DND-41 (cell line): ENCODE results near the gene MRPL1.

Experiments used
- ATAC-seq: fragments of 200-7000 bp; cut with Tn5 transposase; 3 replicates; pipeline ENCODE4 v1.9.1; 2021; ENCODE audit warnings: low read depth; ENCODE audit not compliant: insufficient read depth
- DNase-seq: peaks from one replicate; pipeline ENCODE4 v3.0.0-alpha.2; 2020
- H2AFZ ChIP-seq: 2 replicates; pipeline ENCODE4 v1.6.0; 2012; ENCODE audit warnings: low read depth, low read length
- H3K27ac ChIP-seq: 2 replicates; pipeline ENCODE4 v1.5.1; 2012; ENCODE audit warnings: low read length, inconsistent platforms
- H3K27me3 ChIP-seq: fragments of 200-600 bp; sonication (generic); 2 replicates; pipeline ENCODE4 v1.6.0; 2012; ENCODE audit warnings: low read length, mild to moderate bottlenecking, inconsistent platforms; ENCODE audit not compliant: insufficient read depth, poor library complexity
- H3K36me3 ChIP-seq: 2 replicates; pipeline ENCODE4 v1.5.1; 2012; ENCODE audit warnings: low read length, inconsistent platforms; ENCODE audit not compliant: insufficient read depth
- H3K4me1 ChIP-seq: 2 replicates; pipeline ENCODE4 v1.5.1; 2012; ENCODE audit warnings: mild to moderate bottlenecking, low read length; ENCODE audit not compliant: insufficient read depth
- H3K4me2 ChIP-seq: 2 replicates; pipeline ENCODE4 v1.6.0; 2012; ENCODE audit warnings: mild to moderate bottlenecking, moderate library complexity, low read length, inconsistent platforms; ENCODE audit not compliant: insufficient read depth
- H3K4me3 ChIP-seq, 2 experiments: fragments of 200-600 bp in 1 of 2; shearing (Covaris generic) in 1 of 2; 2 replicates each; pipeline ENCODE4 v1.5.1; 2012 to 2016; ENCODE audit warnings: inconsistent platforms in 2 of 2, low read length in 2 of 2, mild to moderate bottlenecking in 2 of 2, low read depth in 1 of 2, moderate library complexity in 1 of 2
- H3K79me2 ChIP-seq: 2 replicates; pipeline ENCODE4 v1.6.0; 2012; ENCODE audit warnings: low read length, inconsistent platforms; ENCODE audit not compliant: insufficient read depth
- H3K9ac ChIP-seq: 2 replicates; pipeline ENCODE4 v1.6.0; 2012; ENCODE audit warnings: low read depth, mild to moderate bottlenecking, inconsistent platforms, low read length, moderate library complexity
- H3K9me3 ChIP-seq: 2 replicates; pipeline ENCODE4 v1.5.1; 2012; ENCODE audit warnings: low read length, moderate library complexity, mild to moderate bottlenecking, inconsistent platforms; ENCODE audit not compliant: insufficient read depth, severe bottlenecking
- H4K20me1 ChIP-seq: 2 replicates; pipeline ENCODE4 v1.6.0; 2012; ENCODE audit warnings: low read length; ENCODE audit not compliant: insufficient read depth
- CTCF ChIP-seq: IDR thresholded peaks from 2 replicates; pipeline ENCODE4 v1.5.1; 2012; ENCODE audit warnings: borderline replicate concordance, low read length, moderate library complexity, mild to moderate bottlenecking; ENCODE audit not compliant: poor library complexity, severe bottlenecking; ENCODE audit errors: extremely low read depth
- EZH2 ChIP-seq: IDR thresholded peaks from 3 replicates; pipeline ENCODE4 v1.6.1; 2012; ENCODE audit warnings: borderline replicate concordance, low read depth, mild to moderate bottlenecking, moderate library complexity, low read length, inconsistent platforms; ENCODE audit not compliant: severe bottlenecking

The MRPL1 gene

GRCh38 chr4:77880784-77881183, 18.2 kb downstream of the MRPL1 start:
- no peak overlapping the region for H3K9ac ChIP-seq
- TF ChIP-seq CTCF (no peak), EZH2 (no peak)
- DNase-seq: no peak
- peaks cover 52% of the 10 kb centered on the region; the same call in 1 of the 2 replicates for H3K36me3 ChIP-seq
- no peaks in the 10 kb centered on the region for H3K4me1 ChIP-seq
- no peaks in the 10 kb centered on the region for H3K9me3 ChIP-seq
- no peak overlapping the region for H2AFZ ChIP-seq
- no peak for ATAC-seq
- no peaks in the 10 kb centered on the region for H3K27me3 ChIP-seq
- no peak overlapping the region for H3K4me2 ChIP-seq
- no peak overlapping the region for H3K4me3 ChIP-seq
- H4K20me1 ChIP-seq: 0 out of 2 replicates have a peak, but pooled peaks cover 5% of the 10 kb centered on the region
- H3K79me2 ChIP-seq: peaks cover 52% of the 10 kb centered on the region
- H3K27ac ChIP-seq: no peak overlapping the region

GRCh38 chr4:77881460-77882295, 19.0 kb downstream of the MRPL1 start:
- H3K4me3 ChIP-seq: no peak overlapping the region
- H3K36me3 ChIP-seq: peaks cover 53% of the 10 kb centered on the region; the same call in 1 of the 2 replicates
- H3K4me2 ChIP-seq: no peak overlapping the region
- H4K20me1 ChIP-seq: 0 out of 2 replicates have a peak, but pooled peaks cover 5% of the 10 kb centered on the region
- H3K27ac ChIP-seq: no peak overlapping the region
- H3K4me1 ChIP-seq: no peaks in the 10 kb centered on the region
- no peak for ATAC-seq
- no peak for TF ChIP-seq CTCF
- no peak for TF ChIP-seq EZH2
- no peaks in the 10 kb centered on the region for H3K27me3 ChIP-seq
- no peaks in the 10 kb centered on the region for H3K9me3 ChIP-seq
- peaks cover 46% of the 10 kb centered on the region for H3K79me2 ChIP-seq
- DNase-seq: no peak
- no peak overlapping the region for H3K9ac ChIP-seq
- no peak overlapping the region for H2AFZ ChIP-seq

- Histone ChIP-seq H2AFZ (no peak overlapping the region), H3K4me2 (no peak overlapping the region), H3K36me3 (peaks cover 33% of the 10 kb centered on the region), H4K20me1 (no peaks in the 10 kb centered on the region), H3K9me3 (no peaks in the 10 kb centered on the region), H3K4me3 (no peak overlapping the region), H3K79me2 (0 out of 2 replicates have a peak, but pooled peaks cover 3% of the 10 kb centered on the region), H3K9ac (no peak overlapping the region), H3K27ac (no peak overlapping the region), H3K27me3 (no peaks in the 10 kb centered on the region), H3K4me1 (no peaks in the 10 kb centered on the region)
- TF ChIP-seq EZH2: no peak
- TF ChIP-seq CTCF: no peak
- no peak for ATAC-seq
- DNase-seq: no peak
Observed at GRCh38 chr4:77893451-77893850, 30.8 kb downstream of the MRPL1 start.
